ENCODE data around the gene NCAM1.
"Not testable (repeated sequence)": the region's sequence is repeated elsewhere in the genome, so short reads cannot be mapped to it uniquely, and the experiment has no call there.

Gene NCAM1

DNA sequence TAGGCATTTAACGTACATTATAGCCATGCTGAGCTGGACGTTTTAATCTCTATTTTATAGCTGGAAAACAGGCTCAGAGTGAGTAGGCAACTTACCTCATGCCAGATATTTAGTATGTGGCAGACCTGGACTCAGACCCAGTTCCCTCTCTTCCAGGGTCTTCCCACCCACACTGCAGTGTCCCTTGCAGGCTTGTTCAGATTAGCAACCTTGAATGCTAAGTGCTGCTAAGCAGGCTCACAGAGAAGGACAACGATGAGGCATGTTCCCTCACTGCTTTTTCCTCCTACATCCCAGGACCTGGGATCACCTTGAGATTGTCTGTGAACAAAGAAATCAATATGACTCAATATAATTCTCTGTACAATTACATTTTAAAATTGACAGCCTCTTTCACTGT is 65.6 kb downstream of the NCAM1 start:
- H3K4me1 ChIP-seq (ENCODE audit: insufficient read depth, low read length) = no peaks in the 10 kb centered on the region
- no peak overlapping the region for H3K4me3 ChIP-seq (ENCODE audit: low read length)
- H3K27me3 ChIP-seq (ENCODE audit: insufficient read depth, low read length) = no peaks in the 10 kb centered on the region
- H3K27ac ChIP-seq (ENCODE audit: low read length) = no peak overlapping the region
- H3K36me3 ChIP-seq (ENCODE audit: insufficient read depth, low read depth, low read length) = no peaks in the 10 kb centered on the region
- no peak overlapping the region for H3K9ac ChIP-seq (ENCODE audit: low read depth, low read length)
- no peaks in the 10 kb centered on the region for H3K9me3 ChIP-seq (ENCODE audit: insufficient read depth, low read depth, low read length)

DNA sequence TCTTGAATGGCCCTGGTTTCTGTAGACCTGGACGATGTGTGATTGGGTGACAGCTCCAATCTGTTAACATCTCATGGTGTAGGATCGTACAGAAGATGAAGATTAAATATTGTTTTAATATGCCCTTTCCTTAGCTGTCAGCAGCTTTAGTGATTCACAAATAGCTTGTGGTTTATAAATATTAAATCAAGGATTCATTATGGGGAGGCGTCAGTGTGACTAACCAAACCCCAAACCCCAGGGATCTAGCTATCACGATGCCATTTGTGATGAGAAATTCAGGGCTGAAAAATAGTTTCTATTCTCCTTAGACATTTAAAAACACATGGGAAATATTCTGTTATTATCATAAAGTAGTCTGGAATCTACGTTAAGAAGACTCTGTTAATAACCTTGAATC is 73.4 kb downstream of the NCAM1 start:
- Histone ChIP-seq H3K4me3 (ENCODE audit: low read length) (no peak overlapping the region), H3K36me3 (ENCODE audit: insufficient read depth, low read depth, low read length) (no peaks in the 10 kb centered on the region), H3K9me3 (ENCODE audit: insufficient read depth, low read depth, low read length) (no peaks in the 10 kb centered on the region), H3K27me3 (ENCODE audit: insufficient read depth, low read length) (no peaks in the 10 kb centered on the region), H3K9ac (ENCODE audit: low read depth, low read length) (no peak overlapping the region), H3K4me1 (ENCODE audit: insufficient read depth, low read length) (peaks cover 6% of the 10 kb centered on the region; the same call in 1 of the 2 replicates), H3K27ac (ENCODE audit: low read length) (no peak overlapping the region)

DNA sequence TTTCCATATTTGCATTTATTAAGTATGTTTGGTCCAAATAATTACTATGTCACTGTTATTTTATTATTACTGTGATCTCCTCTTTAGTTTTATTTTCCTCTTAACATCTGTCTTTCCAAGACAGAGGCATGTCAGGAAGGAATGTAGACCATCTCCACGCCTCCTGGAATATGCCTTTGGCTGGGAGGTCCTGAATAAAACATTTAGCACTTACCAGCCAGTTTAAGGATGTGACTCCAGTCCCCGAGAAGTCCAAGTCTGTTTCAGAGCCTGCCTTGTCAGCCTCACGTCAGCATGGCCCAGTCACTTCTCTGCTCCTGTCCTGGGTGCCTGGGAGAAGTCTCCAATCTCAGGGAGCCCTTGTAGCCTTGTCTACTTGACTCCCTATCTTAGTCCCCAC is 74.5 kb downstream of the NCAM1 start:
- Histone ChIP-seq H3K9me3 (ENCODE audit: insufficient read depth, low read depth, low read length) (no peaks in the 10 kb centered on the region), H3K36me3 (ENCODE audit: insufficient read depth, low read depth, low read length) (no peaks in the 10 kb centered on the region), H3K27me3 (ENCODE audit: insufficient read depth, low read length) (no peaks in the 10 kb centered on the region), H3K9ac (ENCODE audit: low read depth, low read length) (no peak overlapping the region), H3K4me1 (ENCODE audit: insufficient read depth, low read length) (peaks cover 6% of the 10 kb centered on the region; the same call in 1 of the 2 replicates), H3K27ac (ENCODE audit: low read length) (no peak overlapping the region), H3K4me3 (ENCODE audit: low read length) (no peak overlapping the region)

DNA sequence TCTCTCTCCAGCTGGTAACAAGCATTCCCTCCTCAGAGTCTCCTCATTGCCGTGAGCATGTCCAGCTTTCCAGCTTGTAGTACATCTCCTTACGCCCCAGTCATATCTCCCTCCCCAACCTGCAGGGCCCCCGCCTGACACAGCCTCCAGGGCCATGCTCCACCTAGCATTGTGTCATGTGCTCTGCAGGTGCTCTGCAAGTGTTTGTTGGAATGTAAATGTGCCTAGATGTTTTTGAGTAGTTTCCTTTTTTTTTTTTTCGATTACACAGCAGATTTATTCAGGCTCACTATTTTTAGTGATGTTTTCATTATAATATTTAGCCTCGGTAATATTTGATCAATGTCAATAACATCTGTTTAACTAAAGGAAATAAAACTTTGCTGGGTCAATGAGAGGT is 82.5 kb downstream of the NCAM1 start:
- Histone ChIP-seq H3K4me3 (ENCODE audit: low read length) (no peak overlapping the region), H3K27me3 (ENCODE audit: insufficient read depth, low read length) (no peaks in the 10 kb centered on the region), H3K36me3 (ENCODE audit: insufficient read depth, low read depth, low read length) (no peaks in the 10 kb centered on the region), H3K4me1 (ENCODE audit: insufficient read depth, low read length) (peaks cover 4% of the 10 kb centered on the region; the same call in 1 of the 2 replicates), H3K9ac (ENCODE audit: low read depth, low read length) (no peak overlapping the region), H3K27ac (ENCODE audit: low read length) (no peak overlapping the region), H3K9me3 (ENCODE audit: insufficient read depth, low read depth, low read length) (no peaks in the 10 kb centered on the region)

DNA sequence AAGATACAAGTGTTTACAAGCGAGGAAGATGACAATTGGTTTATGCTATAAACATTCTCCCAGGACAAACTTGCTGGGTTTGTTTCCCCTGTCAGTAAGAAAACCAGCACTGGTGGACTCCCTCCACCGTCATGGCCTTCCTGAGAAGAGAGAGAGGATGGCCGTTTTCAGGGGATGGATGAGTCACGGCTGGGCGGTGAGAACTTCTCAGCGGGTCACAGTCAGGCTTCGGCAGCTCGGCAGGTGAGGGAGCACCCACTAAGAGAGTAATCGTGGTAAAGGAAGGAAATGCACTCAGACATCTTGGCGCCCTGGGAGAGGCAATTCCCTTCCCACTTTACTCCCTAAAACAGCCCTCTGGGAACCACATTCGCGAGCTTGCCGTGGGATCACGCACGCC is 83.9 kb downstream of the NCAM1 start:
- H3K9ac ChIP-seq (ENCODE audit: low read depth, low read length) = no peak overlapping the region
- H3K4me3 ChIP-seq (ENCODE audit: low read length) = no peak overlapping the region
- H3K27ac ChIP-seq (ENCODE audit: low read length) = no peak overlapping the region
- no peaks in the 10 kb centered on the region for H3K27me3 ChIP-seq (ENCODE audit: insufficient read depth, low read length)
- H3K4me1 ChIP-seq (ENCODE audit: insufficient read depth, low read length) = peaks cover 4% of the 10 kb centered on the region; the same call in 1 of the 2 replicates
- no peaks in the 10 kb centered on the region for H3K9me3 ChIP-seq (ENCODE audit: insufficient read depth, low read depth, low read length)
- no peaks in the 10 kb centered on the region for H3K36me3 ChIP-seq (ENCODE audit: insufficient read depth, low read depth, low read length)

DNA sequence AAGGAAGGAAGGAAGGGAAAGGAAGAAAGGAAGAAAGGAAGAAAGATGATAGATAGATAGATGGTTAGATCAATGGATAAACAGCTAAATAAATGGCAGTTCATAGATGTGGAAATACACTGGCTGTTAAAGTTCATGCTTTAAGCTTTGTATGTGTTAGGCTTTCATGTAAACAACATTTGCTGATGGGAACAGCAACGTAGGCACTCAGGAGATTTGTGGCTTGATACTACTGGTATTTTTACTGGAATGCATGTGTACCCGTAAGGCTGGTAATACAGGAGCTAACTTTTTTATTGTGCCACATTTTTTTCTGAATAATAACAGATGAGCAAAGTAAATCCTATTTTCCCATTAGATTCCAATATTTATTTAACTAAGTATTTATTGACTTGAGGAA is 85.6 kb downstream of the NCAM1 start:
- H3K27me3 ChIP-seq (ENCODE audit: insufficient read depth, low read length) = no peaks in the 10 kb centered on the region
- H3K4me3 ChIP-seq (ENCODE audit: low read length) = no peak overlapping the region
- H3K4me1 ChIP-seq (ENCODE audit: insufficient read depth, low read length) = peaks cover 4% of the 10 kb centered on the region; the same call in 1 of the 2 replicates
- no peak overlapping the region for H3K9ac ChIP-seq (ENCODE audit: low read depth, low read length)
- H3K36me3 ChIP-seq (ENCODE audit: insufficient read depth, low read depth, low read length) = no peaks in the 10 kb centered on the region
- no peaks in the 10 kb centered on the region for H3K9me3 ChIP-seq (ENCODE audit: insufficient read depth, low read depth, low read length)
- H3K27ac ChIP-seq (ENCODE audit: low read length) = no peak overlapping the region

DNA sequence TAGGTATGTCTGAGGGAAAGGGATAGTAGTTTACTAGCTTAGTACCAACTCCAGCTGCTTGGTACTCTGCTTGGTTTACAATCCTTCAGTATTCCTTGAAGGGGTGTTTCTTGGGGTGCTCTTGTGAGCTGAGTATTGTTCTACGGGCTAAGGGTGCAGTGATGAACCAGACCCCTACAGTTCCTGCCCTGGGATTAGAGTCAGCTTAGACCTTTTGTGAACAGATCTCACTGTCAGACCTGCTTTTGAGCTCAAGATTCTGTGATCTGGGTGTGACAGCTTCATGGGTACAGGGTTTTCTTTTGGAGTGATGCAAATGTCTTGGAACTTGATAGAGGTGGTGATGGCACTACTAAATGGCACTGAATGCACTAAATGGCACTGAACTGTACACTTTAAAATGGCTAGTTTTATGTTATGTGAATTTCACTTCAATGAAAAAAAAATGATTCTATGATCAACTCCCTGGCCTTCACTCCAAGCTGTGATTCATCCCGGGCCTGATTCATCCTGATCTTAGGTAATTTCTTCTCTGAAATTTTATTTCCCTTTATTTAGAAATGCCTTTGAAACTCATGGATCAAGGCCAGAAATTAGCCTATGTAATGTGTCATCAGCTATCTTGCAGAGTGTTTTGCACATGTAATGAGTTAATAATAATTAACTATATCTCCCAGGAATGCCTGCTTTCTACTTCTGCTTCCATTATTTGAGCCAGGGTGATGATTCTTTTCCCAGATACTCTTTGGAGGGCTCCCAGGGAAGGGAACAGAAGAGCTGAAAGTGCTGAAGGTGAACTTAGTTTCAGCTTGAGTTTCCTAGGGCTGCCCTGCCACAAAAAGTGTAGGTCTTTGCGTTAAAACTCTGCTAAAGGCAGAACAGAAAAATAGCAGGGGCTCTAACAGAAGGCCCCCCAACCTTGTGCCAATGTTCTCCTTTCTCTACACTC is 87.9 kb downstream of the NCAM1 start:
- no peaks in the 10 kb centered on the region for H3K27me3 ChIP-seq (ENCODE audit: insufficient read depth, low read length)
- H3K27ac ChIP-seq (ENCODE audit: low read length) = no peak overlapping the region
- H3K4me3 ChIP-seq (ENCODE audit: low read length) = no peak overlapping the region
- H3K4me1 ChIP-seq (ENCODE audit: insufficient read depth, low read length) = peaks cover under 1% of the 10 kb centered on the region; the same call in 1 of the 2 replicates
- H3K9ac ChIP-seq (ENCODE audit: low read depth, low read length) = no peak overlapping the region
- no peaks in the 10 kb centered on the region for H3K36me3 ChIP-seq (ENCODE audit: insufficient read depth, low read depth, low read length)
- H3K9me3 ChIP-seq (ENCODE audit: insufficient read depth, low read depth, low read length) = no peaks in the 10 kb centered on the region

DNA sequence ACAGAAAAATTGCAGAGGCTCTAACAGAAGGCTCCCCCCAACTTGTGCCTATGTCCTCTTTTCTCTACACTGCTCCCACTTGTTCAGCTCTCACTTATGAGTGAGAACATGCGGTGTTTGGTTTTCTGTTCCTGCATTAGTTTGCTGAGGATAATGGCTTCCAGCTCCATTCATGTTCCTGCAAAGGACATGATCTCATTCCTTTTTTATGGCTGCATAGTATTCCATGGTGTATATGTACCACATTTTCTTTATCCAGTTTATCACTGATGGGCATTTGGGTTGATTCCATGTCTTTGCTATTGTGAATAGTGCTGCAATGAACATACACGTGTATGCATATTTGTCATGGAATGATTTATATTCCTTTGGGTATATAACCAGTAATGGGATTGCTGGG is 91.8 kb downstream of the NCAM1 start:
- not testable (repeated sequence) for H3K27ac ChIP-seq (ENCODE audit: low read length); H3K9me3 ChIP-seq (ENCODE audit: insufficient read depth, low read depth, low read length); H3K4me3 ChIP-seq (ENCODE audit: low read length)

DNA sequence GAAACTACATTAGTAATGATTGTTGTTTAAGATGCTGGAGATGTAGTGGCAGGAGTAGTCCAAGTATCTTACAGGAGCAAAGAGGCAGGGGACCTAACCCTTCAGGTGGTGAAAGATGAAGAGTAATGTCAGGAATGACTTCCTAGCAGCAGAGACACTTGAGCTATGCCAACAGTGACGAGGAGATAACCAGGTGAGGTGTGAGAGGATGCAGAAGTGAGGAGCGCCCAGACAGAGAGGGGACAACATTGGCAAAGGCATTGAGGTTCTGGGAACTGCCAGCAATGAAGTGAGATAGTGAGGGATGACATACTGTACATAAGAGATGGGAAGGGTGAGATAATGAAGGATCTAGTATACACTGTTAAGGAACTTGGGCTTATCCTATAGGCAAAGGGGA is 95.8 kb downstream of the NCAM1 start:
- Histone ChIP-seq H3K4me1 (ENCODE audit: insufficient read depth, low read length) (no peaks in the 10 kb centered on the region), H3K27me3 (ENCODE audit: insufficient read depth, low read length) (no peaks in the 10 kb centered on the region), H3K4me3 (ENCODE audit: low read length) (no peak overlapping the region), H3K9ac (ENCODE audit: low read depth, low read length) (no peak overlapping the region), H3K27ac (ENCODE audit: low read length) (no peak overlapping the region), H3K36me3 (ENCODE audit: insufficient read depth, low read depth, low read length) (no peaks in the 10 kb centered on the region), H3K9me3 (ENCODE audit: insufficient read depth, low read depth, low read length) (no peaks in the 10 kb centered on the region)

More for the DNA sequence above, 91.8 kb downstream of the NCAM1 start:
- H3K4me1 ChIP-seq (ENCODE audit: insufficient read depth, low read length); H3K36me3 ChIP-seq (ENCODE audit: insufficient read depth, low read depth, low read length); H3K9ac ChIP-seq (ENCODE audit: low read depth, low read length); H3K27me3 ChIP-seq (ENCODE audit: insufficient read depth, low read length): not testable (repeated sequence)

DNA sequence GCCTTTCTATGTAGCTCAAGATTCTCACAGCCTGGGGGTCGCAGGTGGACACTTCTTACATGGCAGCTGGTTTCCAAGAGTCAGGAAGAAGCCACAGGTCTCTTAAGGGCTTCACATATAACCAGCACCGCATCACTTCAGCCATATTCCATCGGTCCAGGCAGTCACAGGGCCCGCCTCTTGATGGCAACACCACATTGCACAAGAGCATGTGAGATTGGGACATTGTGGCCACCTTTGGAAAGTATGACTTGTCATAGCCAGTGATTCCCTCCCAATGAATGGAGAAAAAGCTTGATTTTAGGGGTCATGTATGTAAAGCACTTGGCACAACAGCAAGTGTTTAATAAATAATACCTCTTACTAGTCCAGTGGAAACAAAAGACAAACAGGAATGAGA is 98.3 kb downstream of the NCAM1 start:
- H3K27me3 ChIP-seq (ENCODE audit: insufficient read depth, low read length) = no peaks in the 10 kb centered on the region
- H3K9me3 ChIP-seq (ENCODE audit: insufficient read depth, low read depth, low read length) = no peaks in the 10 kb centered on the region
- no peaks in the 10 kb centered on the region for H3K4me1 ChIP-seq (ENCODE audit: insufficient read depth, low read length)
- no peak overlapping the region for H3K27ac ChIP-seq (ENCODE audit: low read length)
- H3K36me3 ChIP-seq (ENCODE audit: insufficient read depth, low read depth, low read length) = no peaks in the 10 kb centered on the region
- H3K9ac ChIP-seq (ENCODE audit: low read depth, low read length) = no peak overlapping the region
- no peak overlapping the region for H3K4me3 ChIP-seq (ENCODE audit: low read length)

DNA sequence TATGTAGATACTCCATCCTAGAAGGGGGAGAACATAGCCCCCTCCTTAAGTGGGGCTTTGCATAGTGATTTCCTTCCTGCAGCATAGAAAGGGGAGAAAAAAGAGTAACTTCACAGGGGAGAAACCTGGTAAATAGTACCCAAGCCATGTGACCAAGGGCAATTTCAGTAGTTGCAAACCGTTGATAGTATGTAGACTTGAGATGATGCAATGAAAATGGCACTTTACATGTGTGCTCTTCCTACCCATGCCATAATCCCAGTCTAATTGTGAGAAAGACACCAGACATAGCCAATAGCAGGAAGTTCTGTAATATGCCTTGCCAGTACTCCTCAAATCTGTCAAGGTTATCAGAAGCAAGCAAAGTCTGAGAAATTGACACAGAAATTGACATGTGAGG is 104.1 kb downstream of the NCAM1 start:
- H3K27me3 ChIP-seq (ENCODE audit: insufficient read depth, low read length) = no peaks in the 10 kb centered on the region
- no peak overlapping the region for H3K4me3 ChIP-seq (ENCODE audit: low read length)
- no peak overlapping the region for H3K9ac ChIP-seq (ENCODE audit: low read depth, low read length)
- H3K9me3 ChIP-seq (ENCODE audit: insufficient read depth, low read depth, low read length) = no peaks in the 10 kb centered on the region
- H3K36me3 ChIP-seq (ENCODE audit: insufficient read depth, low read depth, low read length) = no peaks in the 10 kb centered on the region
- H3K4me1 ChIP-seq (ENCODE audit: insufficient read depth, low read length) = no peaks in the 10 kb centered on the region
- no peak overlapping the region for H3K27ac ChIP-seq (ENCODE audit: low read length)

DNA sequence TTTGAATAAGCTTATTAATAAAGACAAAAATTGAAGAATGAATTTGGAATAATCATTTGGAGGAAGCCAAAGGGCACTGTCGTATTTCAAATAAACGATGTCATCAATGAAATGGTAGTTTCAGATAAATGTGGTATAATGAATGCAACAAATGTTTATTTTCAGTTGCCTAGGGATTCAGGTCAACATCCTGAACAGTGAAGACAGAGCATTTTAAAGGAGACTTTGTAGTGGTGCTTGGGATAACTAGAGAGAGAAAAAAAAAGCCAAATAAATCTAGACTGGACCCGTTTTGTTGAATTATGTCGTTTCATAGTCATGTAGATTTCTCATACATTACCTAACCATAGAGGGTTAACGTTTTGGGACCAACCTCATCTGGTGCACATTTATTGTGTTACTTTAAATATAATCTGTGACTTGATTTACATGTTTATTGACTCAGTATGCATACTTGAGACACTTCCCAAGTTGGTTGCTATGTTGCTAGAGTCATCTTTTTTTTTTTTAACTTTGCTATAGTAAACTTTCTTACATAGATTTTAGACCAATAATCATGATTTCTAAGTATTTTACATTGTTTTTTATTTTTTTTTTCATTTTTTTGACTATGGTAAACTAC is 111.1 kb downstream of the NCAM1 start:
- H3K4me3 ChIP-seq (ENCODE audit: low read length) = no peak overlapping the region
- H3K27ac ChIP-seq (ENCODE audit: low read length) = no peak overlapping the region
- no peaks in the 10 kb centered on the region for H3K4me1 ChIP-seq (ENCODE audit: insufficient read depth, low read length)
- H3K36me3 ChIP-seq (ENCODE audit: insufficient read depth, low read depth, low read length) = no peaks in the 10 kb centered on the region
- no peaks in the 10 kb centered on the region for H3K9me3 ChIP-seq (ENCODE audit: insufficient read depth, low read depth, low read length)
- no peaks in the 10 kb centered on the region for H3K27me3 ChIP-seq (ENCODE audit: insufficient read depth, low read length)
- H3K9ac ChIP-seq (ENCODE audit: low read depth, low read length) = no peak overlapping the region
